HS-5 (cell line): ENCODE measurements around the gene LDOC1.
A peak's percentile ranks its signal among the peaks of the same experiment; 100 is the strongest.
"Not testable (repeated sequence)": the region's sequence is repeated elsewhere in the genome, so short reads cannot be mapped to it uniquely, and the experiment has no call there.

Experiments used
- DNase-seq: peaks from one replicate; pipeline ENCODE4 v3.0.0-alpha.2; 2012; ENCODE audit warnings: low read depth

Gene LDOC1

GRCh38 chrX:141176586-141177451 is at the start of gene LDOC1:
TSS of gene LDOC1 (minus strand) at chrX:141177129. CDS start at chrX:141177021, 108 bp downstream.
- peak; percentile 32 for DNase-seq

- no peak for DNase-seq
Measured at GRCh38 chrX:141221611-141222010, 44.7 kb upstream of the LDOC1 start.

GRCh38 chrX:141220342-141221008 is 43.5 kb upstream of the LDOC1 start:
- peak; percentile 58 for DNase-seq

GRCh38 chrX:141214196-141214595 is 37.3 kb upstream of the LDOC1 start:
- DNase-seq, result no peak

- DNase-seq, result no peak
Measured at GRCh38 chrX:141201962-141202361, 25.0 kb upstream of the LDOC1 start.

GRCh38 chrX:141188573-141188972 is 11.6 kb upstream of the LDOC1 start:
- DNase-seq, result not testable (repeated sequence)

GRCh38 chrX:141185366-141185765 is 8.4 kb upstream of the LDOC1 start:
- DNase-seq, result no peak

GRCh38 chrX:141183000-141183399 is 6.1 kb upstream of the LDOC1 start:
- DNase-seq, result no peak

- DNase-seq, result no peak
Measured at GRCh38 chrX:141180851-141181250, 3.9 kb upstream of the LDOC1 start.

- no peak for DNase-seq
Measured at GRCh38 chrX:141175786-141176185, 1.1 kb downstream of the LDOC1 start.

- DNase-seq, result no peak
Measured at GRCh38 chrX:141164406-141164805, 12.5 kb downstream of the LDOC1 start.

GRCh38 chrX:141158084-141158483 is 18.8 kb downstream of the LDOC1 start:
- DNase-seq, result no peak

- not testable (repeated sequence) for DNase-seq
Measured at GRCh38 chrX:141155231-141155630, 21.7 kb downstream of the LDOC1 start.

GRCh38 chrX:141142946-141143345 is 34.0 kb downstream of the LDOC1 start:
- no peak for DNase-seq

- DNase-seq, result no peak
Measured at GRCh38 chrX:141133272-141133671, 43.7 kb downstream of the LDOC1 start.

- no peak for DNase-seq
Measured at GRCh38 chrX:141127146-141127545, 49.8 kb downstream of the LDOC1 start.
